H1 (cell line): ENCODE measurements around the gene COL6A2. TPM values are rescaled to one million over a fixed set of nuclear protein-coding genes. Genes with fewer than 3 reads are reported as not detected.

Source experiments
- CTCF ChIA-PET: fragments of 300-600 bp; sonication (Branson Sonifier 250); formaldehyde crosslinking; loops from one replicate; lab custom pipeline; 2021; ENCODE audit not compliant: partially characterized antibody; lab: Charles Lee
- POLR2A ChIA-PET: fragments of 300-600 bp; sonication (Branson Sonifier 250); formaldehyde crosslinking; loops from one replicate; lab custom pipeline; 2021; ENCODE audit warnings: inconsistent platforms; ENCODE audit not compliant: partially characterized antibody; lab: Charles Lee
- DNase-seq, 2 experiments: peaks; one replicate each; pipeline versions ENCODE4 v3.0.0 to v3.0.0-alpha.2; 2010 to 2022; ENCODE audit warnings: low spot score in 2 of 2, low read depth in 1 of 2, mixed read lengths in 1 of 2
- FAIRE-seq: peaks from 2 replicates; lab custom pipeline; 2011; peaks lifted over from hg19 to GRCh38; lab: Jason Lieb, UNC
- H2AFZ ChIP-seq: 2 replicates; pipeline ENCODE4 v1.8.1; 2012; ENCODE audit warnings: low read length, inconsistent platforms
- H2AK5ac ChIP-seq: 2 replicates; pipeline ENCODE4 v1.6.1; 2013; ENCODE audit warnings: low read depth, low read length
- H2BK120ac ChIP-seq: replicated peaks from 2 replicates; pipeline ENCODE3; 2013; ENCODE audit warnings: low read depth, low read length, inconsistent platforms
- H2BK12ac ChIP-seq: 2 replicates; pipeline ENCODE4 v1.6.1; 2013; ENCODE audit warnings: low read depth, low read length
- H2BK15ac ChIP-seq: 2 replicates; pipeline ENCODE4 v1.6.1; 2013; ENCODE audit warnings: low read length
- H2BK20ac ChIP-seq: 2 replicates; pipeline ENCODE4 v1.6.1; 2013; ENCODE audit warnings: low read length
- H2BK5ac ChIP-seq: 2 replicates; pipeline ENCODE4 v1.6.1; 2013; ENCODE audit warnings: low read depth, low read length
- H3K14ac ChIP-seq: 2 replicates; pipeline ENCODE4 v1.6.1; 2013; ENCODE audit warnings: inconsistent platforms; ENCODE audit not compliant: insufficient read length
- H3K18ac ChIP-seq: 2 replicates; pipeline ENCODE4 v1.6.1; 2013; ENCODE audit warnings: low read length; ENCODE audit errors: extremely low read depth
- H3K23ac ChIP-seq: 2 replicates; pipeline ENCODE4 v1.6.1; 2013; ENCODE audit warnings: inconsistent platforms; ENCODE audit not compliant: insufficient read length
- H3K23me2 ChIP-seq: 2 replicates; pipeline ENCODE4 v1.6.1; 2013; ENCODE audit warnings: low read depth, low read length
- H3K27ac ChIP-seq: 2 replicates; pipeline ENCODE4 v1.6.1; 2011; ENCODE audit warnings: low read depth, low read length, inconsistent platforms
- H3K27me3 ChIP-seq, 4 experiments: replicated peaks in 1 of 4; 1 replicate in 1 of 4; 2 replicates in 3 of 4; pipeline versions ENCODE4 v1.6.1 to v1.8.1; 2011 to 2013; ENCODE audit warnings: low read length in 3 of 4, mild to moderate bottlenecking in 3 of 4, inconsistent platforms in 2 of 4, mixed read lengths in 2 of 4, moderate library complexity in 1 of 4; ENCODE audit not compliant: control insufficient read depth in 3 of 4, insufficient read depth in 3 of 4; ENCODE audit errors: extremely low read depth in 1 of 4
- H3K36me3 ChIP-seq, 4 experiments: 2 replicates each; pipeline versions ENCODE4 v1.6.1 to v1.8.1; 2011 to 2013; ENCODE audit warnings: mild to moderate bottlenecking in 4 of 4, low read length in 3 of 4, moderate library complexity in 2 of 4, control low read depth in 1 of 4, inconsistent platforms in 1 of 4; ENCODE audit not compliant: insufficient read depth in 4 of 4, control insufficient read depth in 2 of 4
- H3K4ac ChIP-seq: replicated peaks from 2 replicates; pipeline ENCODE3; 2013; ENCODE audit warnings: low read length, low read depth, mixed read lengths, inconsistent platforms; ENCODE audit not compliant: insufficient read length
- H3K4me1 ChIP-seq, 4 experiments: replicated peaks in 1 of 4; 1 replicate in 1 of 4; 2 replicates in 3 of 4; pipeline versions ENCODE4 v1.6.1 to v1.8.1; 2011 to 2013; ENCODE audit warnings: low read length in 3 of 4, inconsistent platforms in 2 of 4, mixed read lengths in 1 of 4; ENCODE audit not compliant: insufficient read depth in 4 of 4, control insufficient read depth in 3 of 4
- H3K4me2 ChIP-seq, 2 experiments: 2 replicates each; pipeline versions ENCODE4 v1.6.1 to v1.8.1; 2011 to 2013; ENCODE audit warnings: low read depth in 2 of 2, low read length in 2 of 2, control low read depth in 1 of 2, inconsistent platforms in 1 of 2, mild to moderate bottlenecking in 1 of 2; ENCODE audit not compliant: insufficient read depth in 1 of 2
- H3K4me3 ChIP-seq, 4 experiments: fragments of 200-600, 300-600 bp in 1 of 4; sonication (generic), shearing (Covaris generic), sonication (Bioruptor Twin) in 1 of 4; 2 replicates each; pipeline versions ENCODE4 v1.5.1 to v1.8.1; 2011 to 2016; ENCODE audit warnings: low read length in 4 of 4, low read depth in 3 of 4, control low read depth in 2 of 4, inconsistent platforms in 2 of 4, mild to moderate bottlenecking in 2 of 4, mixed read lengths in 1 of 4, moderate library complexity in 1 of 4; ENCODE audit not compliant: insufficient read depth in 2 of 4; ENCODE audit errors: extremely low read depth in 1 of 4
- H3K56ac ChIP-seq: replicated peaks from 2 replicates; pipeline ENCODE3; 2013; ENCODE audit warnings: low read depth, mild to moderate bottlenecking, mixed read lengths, low read length, inconsistent platforms; ENCODE audit not compliant: insufficient read length
- H3K79me1 ChIP-seq: 2 replicates; pipeline ENCODE4 v1.6.1; 2013; ENCODE audit warnings: low read depth, low read length, control low read depth
- H3K79me2 ChIP-seq, 2 experiments: 2 replicates each; pipeline versions ENCODE4 v1.6.1 to v1.8.1; 2012 to 2013; ENCODE audit warnings: low read length in 2 of 2, mild to moderate bottlenecking in 2 of 2, inconsistent platforms in 1 of 2; ENCODE audit not compliant: insufficient read depth in 2 of 2, control insufficient read depth in 1 of 2
- H3K9ac ChIP-seq, 4 experiments: replicated peaks in 1 of 4; 1 replicate in 1 of 4; 2 replicates in 3 of 4; pipeline versions ENCODE4 v1.6.1 to v1.8.1; 2011 to 2013; ENCODE audit warnings: low read depth in 3 of 4, low read length in 3 of 4, control low read depth in 2 of 4, mild to moderate bottlenecking in 2 of 4, moderate library complexity in 2 of 4, inconsistent platforms in 1 of 4; ENCODE audit errors: extremely low read depth in 1 of 4
- H3K9me3 ChIP-seq, 2 experiments: 2 replicates each; pipeline versions ENCODE4 v1.6.1 to v1.8.1; 2012 to 2013; ENCODE audit warnings: mild to moderate bottlenecking in 2 of 2, moderate library complexity in 2 of 2, control low read depth in 1 of 2, inconsistent platforms in 1 of 2, low read depth in 1 of 2, low read length in 1 of 2, mixed read lengths in 1 of 2; ENCODE audit not compliant: insufficient read depth in 2 of 2
- H4K20me1 ChIP-seq, 2 experiments: replicated peaks in 1 of 2; 2 replicates each; pipeline versions ENCODE3 to v1.8.1; 2011 to 2013; ENCODE audit warnings: inconsistent platforms in 2 of 2, low read length in 2 of 2, mild to moderate bottlenecking in 1 of 2; ENCODE audit not compliant: insufficient read depth in 2 of 2, control insufficient read depth in 1 of 2
- H4K5ac ChIP-seq: 2 replicates; pipeline ENCODE4 v1.6.1; 2013; ENCODE audit warnings: low read length, low read depth, mixed read lengths, inconsistent platforms; ENCODE audit not compliant: insufficient read length
- H4K8ac ChIP-seq: 2 replicates; pipeline ENCODE4 v1.8.0; 2013; ENCODE audit warnings: mild to moderate bottlenecking, moderate library complexity, low read length, inconsistent platforms; ENCODE audit not compliant: insufficient read depth; ENCODE audit errors: extremely low read depth
- H4K91ac ChIP-seq: replicated peaks from 2 replicates; pipeline ENCODE3; 2013; ENCODE audit warnings: low read length, mixed read lengths, inconsistent platforms; ENCODE audit not compliant: insufficient read length
- ASH2L ChIP-seq: fragments of 200-600, 300-600 bp; sonication (generic); IDR thresholded peaks from one replicate; pipeline ENCODE4 v1.7.1; 2017; ENCODE audit warnings: low read length
- BRCA1 ChIP-seq: IDR thresholded peaks from 2 replicates; pipeline ENCODE4 v1.6.1; 2012; ENCODE audit warnings: low read depth, low read length, improper control_type of control experiment
- CBX5 ChIP-seq: fragments of 300-800, 300-1000 bp; sonication (generic); IDR thresholded peaks from 2 replicates; pipeline ENCODE4 v1.7.1; 2016; ENCODE audit warnings: antibody characterized with exemption, low read length, low read depth
- GTF2F1 ChIP-seq: IDR thresholded peaks from 2 replicates; pipeline ENCODE4 v1.6.1; 2012; ENCODE audit warnings: low read depth, low read length, improper control_type of control experiment, borderline replicate concordance
- KDM4A ChIP-seq: IDR thresholded peaks from one replicate; pipeline ENCODE4 v1.7.1; 2012; ENCODE audit warnings: low read depth, mild to moderate bottlenecking, moderate library complexity, low read length, inconsistent platforms; ENCODE audit not compliant: severe bottlenecking
- RXRA ChIP-seq: IDR thresholded peaks from 2 replicates; pipeline ENCODE4 v1.6.1; 2011; ENCODE audit warnings: low read depth, mild to moderate bottlenecking, low read length, moderate library complexity; ENCODE audit not compliant: insufficient read depth
- SIN3A ChIP-seq, 2 experiments: IDR thresholded peaks in 1 of 2; conservative IDR thresholded peaks in 1 of 2; 2 replicates each; pipeline ENCODE4 v1.6.1; 2011 to 2012; ENCODE audit warnings: low read length in 2 of 2, improper control_type of control experiment in 1 of 2, low read depth in 1 of 2, mild to moderate bottlenecking in 1 of 2
- SP1 ChIP-seq: IDR thresholded peaks from 2 replicates; pipeline ENCODE4 v1.6.1; 2011; ENCODE audit warnings: low read depth, low read length
- TBP ChIP-seq: IDR thresholded peaks from 2 replicates; pipeline ENCODE4 v1.6.1; 2011; ENCODE audit warnings: low read depth, low read length, improper control_type of control experiment
- TEAD4 ChIP-seq: IDR thresholded peaks from 2 replicates; pipeline ENCODE4 v1.6.1; 2012; ENCODE audit warnings: low read depth, low read length, inconsistent platforms, mixed read lengths
- WGBS, 2 experiments: shearing (Covaris generic) in 1 of 2; methylation state at CpG; one replicate each; pipeline versions ENCODE4 v1.1.6 to v1.1.7; 2013 to 2015; ENCODE audit warnings: low lambda C conversion rate in 2 of 2, mixed read lengths in 2 of 2, inconsistent platforms in 1 of 2, low coverage in 1 of 2, missing lambda C conversion rate in 1 of 2; ENCODE audit not compliant: insufficient replicate concordance in 2 of 2, insufficient coverage in 1 of 2, insufficient read length in 1 of 2; ENCODE audit errors: extremely low coverage in 1 of 2, missing lambda C conversion rate in 1 of 2; 5-methylcytosine and 5-hydroxymethylcytosine counted together
- polyA plus RNA-seq, 7 experiments: library from polyadenylated mRNA; depleted of rRNA in 3 of 7; stranded (reverse) in 5 of 7; unstranded in 2 of 7; fragments of >200 nt in 5 of 7; fragments of 200-250 nt in 2 of 7; gene quantifications; 1 replicate in 5 of 7; 2 replicates in 1 of 7; 4 replicates in 1 of 7; pipeline versions ENCODE4 v1.2.1 to v1.2.3, GENCODE V29; 2011 to 2013; ENCODE audit warnings: missing spikeins in 2 of 7, mixed read lengths in 2 of 7
- total RNA-seq: library from RNA; stranded (reverse); fragmentation: NEBNext Ultra II Directional; extraction: Animal tissue kit (Norgen Biotek cat#: 25700); gene quantifications from 2 replicates; pipeline ENCODE4 v1.2.1, GENCODE V29; 2021
- TF ChIP-seq, protein P1 (sequence below): IDR thresholded peaks from 2 replicates; pipeline ENCODE4 v1.6.1; 2012; ENCODE audit warnings: inconsistent platforms

Gene COL6A2
- total and polyA plus RNA-seq, 2 of the 8 experiments (the other 6 are each of a cell fraction or from before 2014, with no cell fraction given), result 60.1 to 62.7 TPM

DNA sequence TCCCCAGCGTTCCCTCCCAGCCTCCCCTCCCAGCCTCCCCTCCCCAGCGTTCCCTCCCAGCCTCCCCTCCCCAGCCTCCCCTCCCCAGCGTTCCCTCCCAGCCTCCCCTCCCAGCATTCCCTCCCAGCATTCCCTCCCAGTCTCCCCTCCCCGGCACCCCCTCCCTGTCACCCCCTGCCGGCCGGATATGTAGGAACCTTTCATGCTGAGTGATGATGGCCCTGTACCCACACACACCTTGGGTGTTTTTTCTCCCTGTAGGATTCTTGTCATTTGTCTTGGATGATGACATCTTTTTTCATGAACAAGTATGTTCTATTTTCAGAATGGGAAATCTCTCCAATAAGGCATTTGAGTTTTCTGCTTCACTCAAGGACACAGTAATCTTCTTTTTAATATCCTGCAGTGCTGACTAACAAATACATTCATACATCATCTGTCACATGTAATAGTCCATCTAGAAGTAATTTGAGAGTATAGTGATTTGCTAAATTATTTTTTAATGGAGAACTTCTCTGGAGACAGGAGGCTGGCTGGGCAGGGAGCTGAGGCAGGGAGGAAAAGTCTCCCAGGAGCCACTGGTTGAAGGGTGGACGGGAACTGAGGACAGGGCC lies 38.0 kb downstream of the COL6A2 start:
- Histone ChIP-seq H3K79me1 (no peaks in the 10 kb centered on the region), H3K27ac (no peak overlapping the region), H4K8ac (no peak overlapping the region), H3K23ac (no peak overlapping the region), H3K9me3 (no peaks in the 10 kb centered on the region; a peak in 1 of 4 replicates), H2BK120ac (no peak overlapping the region), H2AK5ac (no peak overlapping the region), H3K56ac (no peak overlapping the region), H3K27me3 (peaks cover 0 to 13% (median 6%) of the 10 kb centered on the region in 4 experiments; a peak in 4 of 7 replicates), H2BK20ac (no peak overlapping the region), H2BK5ac (no peak overlapping the region), H3K4me1 (peaks cover 0 to 10% (median 0%) of the 10 kb centered on the region in 4 experiments; a peak in 3 of 7 replicates), H3K79me2 (no peaks in the 10 kb centered on the region), H4K5ac (no peak overlapping the region), H3K23me2 (peaks cover 4% of the 10 kb centered on the region; the same call in 1 of the 2 replicates), H2AFZ (no peak overlapping the region), H3K4me2 (no peak overlapping the region), H3K9ac (no peak overlapping the region; a peak in 1 of 7 replicates), H4K91ac (no peak overlapping the region), H3K4ac (no peak overlapping the region), H3K36me3 (no peaks in the 10 kb centered on the region), H3K14ac (no peak overlapping the region), H3K4me3 (no peak overlapping the region), H2BK12ac (no peak overlapping the region), H3K18ac (no peak overlapping the region), H2BK15ac (no peak overlapping the region), H4K20me1 (peaks cover 0 to 1% of the 10 kb centered on the region in 2 experiments)
- CTCF ChIA-PET, result no interaction called here
- DNase-seq, result no peak
- POLR2A ChIA-PET, result interaction anchor here (1.6 kb wide), 1 partner anchor 37 kb away, joined by 3 read pairs; no protein-coding TSS in a partner anchor
- 50% methylated on average over 1 of the region's 7 CpGs; no CpG with 5 or more reads in 1 of the 2 experiments for WGBS, 2 experiments
- no peak for FAIRE-seq
- TF ChIP-seq SIN3A (conservative IDR thresholded peaks at IDR 0.05 in 1 of 2, IDR thresholded peaks at IDR 0.05 in 1 of 2; ENCODE audit: low read depth in 1 of 2, low read length in 2 of 2), result no peak
- TF ChIP-seq GTF2F1, result no peak
- TF ChIP-seq RXRA, result no peak
- no peak for TF ChIP-seq SP1
- TF ChIP-seq CBX5, result no peak
- no peak for TF ChIP-seq KDM4A
- TF ChIP-seq, protein P1, sequence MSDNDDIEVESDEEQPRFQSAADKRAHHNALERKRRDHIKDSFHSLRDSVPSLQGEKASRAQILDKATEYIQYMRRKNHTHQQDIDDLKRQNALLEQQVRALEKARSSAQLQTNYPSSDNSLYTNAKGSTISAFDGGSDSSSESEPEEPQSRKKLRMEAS, result no peak
- TF ChIP-seq BRCA1, result no peak
- no peak for TF ChIP-seq ASH2L
- TF ChIP-seq TEAD4, result no peak
- no peak for TF ChIP-seq TBP
